OCI-LY7 (cell line): ENCODE data around the gene LIPE. TPM values are rescaled to one million over a fixed set of nuclear protein-coding genes. Genes with fewer than 3 reads are reported as not detected.

Source experiments
- BruUV-seq: library from RNA; stranded (reverse); fragments of 400-500 nt; replicated peaks from 2 replicates; lab custom pipeline; 2021; lab: Mats Ljungman, UMichigan
- CTCF ChIA-PET: fragments of 300-600 bp; sonication (Branson Sonifier 250); formaldehyde crosslinking; loops from one replicate; lab custom pipeline; 2022; ENCODE audit warnings: antibody characterized with exemption; ENCODE audit not compliant: unreplicated experiment; lab: Charles Lee
- POLR2A ChIA-PET: fragments of 300-600 bp; sonication (Branson Sonifier 250); formaldehyde crosslinking; loops from one replicate; lab custom pipeline; 2022; ENCODE audit warnings: antibody characterized with exemption; lab: Charles Lee
- DNase-seq: peaks from one replicate; pipeline ENCODE4 v3.0.0-alpha.2; 2015; ENCODE audit warnings: low spot score
- H2AFZ ChIP-seq: fragments of 200-600 bp; sonication (generic), shearing (Covaris generic); 2 replicates; pipeline ENCODE4 v1.6.1; 2014; ENCODE audit warnings: mild to moderate bottlenecking, antibody characterized with exemption, low read length, moderate library complexity
- H3K27ac ChIP-seq: fragments of 200-600 bp; sonication (generic); 2 replicates; pipeline ENCODE4 v1.5.1; 2014; ENCODE audit warnings: mixed run types, low read depth, mild to moderate bottlenecking, moderate library complexity, low read length, inconsistent platforms; ENCODE audit not compliant: poor library complexity, severe bottlenecking
- H3K36me3 ChIP-seq: fragments of 200-600 bp; sonication (generic); 2 replicates; pipeline ENCODE4 v1.6.1; 2014; ENCODE audit warnings: mild to moderate bottlenecking, antibody characterized with exemption, low read length, moderate library complexity, mixed read lengths; ENCODE audit not compliant: insufficient read depth
- H3K4me1 ChIP-seq: fragments of 200-600 bp; sonication (generic); 2 replicates; pipeline ENCODE4 v1.5.1; 2014; ENCODE audit warnings: mild to moderate bottlenecking, low read length; ENCODE audit not compliant: insufficient read depth, poor library complexity, severe bottlenecking
- H3K4me2 ChIP-seq: fragments of 200-600 bp; sonication (generic); 2 replicates; pipeline ENCODE4 v1.6.1; 2014; ENCODE audit warnings: mild to moderate bottlenecking, low read length
- H3K4me3 ChIP-seq: fragments of 200-600 bp; sonication (generic); 2 replicates; pipeline ENCODE4 v1.5.1; 2014; ENCODE audit warnings: mild to moderate bottlenecking, low read depth, low read length; ENCODE audit not compliant: poor library complexity, severe bottlenecking
- H3K79me2 ChIP-seq: fragments of 200-600 bp; sonication (generic); 2 replicates; pipeline ENCODE4 v1.6.1; 2016; ENCODE audit warnings: low read depth, mild to moderate bottlenecking, low read length, moderate library complexity, mixed read lengths; ENCODE audit not compliant: insufficient read depth
- H3K9me2 ChIP-seq: fragments of 200-600 bp; sonication (generic); 2 replicates; pipeline ENCODE4 v1.6.1; 2016; ENCODE audit warnings: mild to moderate bottlenecking, low read length, mixed read lengths; ENCODE audit not compliant: insufficient read depth
- H3K9me3 ChIP-seq: fragments of 200-600 bp; sonication (generic); 2 replicates; pipeline ENCODE4 v1.6.1; 2014; ENCODE audit warnings: mild to moderate bottlenecking, mixed run types, low read length, mixed read lengths
- H4K20me1 ChIP-seq: fragments of 200-600 bp; sonication (generic); 2 replicates; pipeline ENCODE4 v1.6.1; 2014; ENCODE audit warnings: mild to moderate bottlenecking, antibody characterized with exemption, low read length, moderate library complexity, mixed read lengths; ENCODE audit not compliant: insufficient read depth
- CTCF ChIP-seq: fragments of 200-600 bp; sonication (generic); conservative IDR thresholded peaks from 2 replicates; pipeline ENCODE4 v1.5.1; 2014; ENCODE audit warnings: mild to moderate bottlenecking, antibody characterized with exemption, low read length, moderate library complexity, mixed read lengths
- EZH2phosphoT487 ChIP-seq: fragments of 200-600 bp; sonication (generic); IDR thresholded peaks from 2 replicates; pipeline ENCODE4 v1.6.1; 2018; ENCODE audit warnings: low read depth, borderline replicate concordance, mild to moderate bottlenecking, mixed run types, antibody characterized with exemption, low read length, moderate library complexity, mixed read lengths
- intact Hi-C: fragments of 100-400 bp; cut with micrococcal nuclease; formaldehyde crosslinking; loops from one replicate; pipeline ENCODE4 v1.10.0; 2022; ENCODE audit not compliant: unreplicated experiment
- total RNA-seq, 2 experiments: library from RNA; depleted of rRNA in 1 of 2; stranded (reverse); fragments of >200 nt in 1 of 2; shearing (Covaris generic) in 1 of 2; gene quantifications; 2 replicates each; pipeline ENCODE4 v1.2.3, GENCODE V29; 2014 to 2022

Gene LIPE
- total RNA-seq, 2 experiments from 2014 or later: 21.2 to 35.6 TPM

GRCh38 chr19:42388851-42389489 is 38.2 kb downstream of the LIPE start:
- no peaks in the 10 kb centered on the region for H4K20me1 ChIP-seq
- BruUV-seq: no TSS peak
- no peak overlapping the region for H3K4me2 ChIP-seq
- H3K36me3 ChIP-seq: no peaks in the 10 kb centered on the region
- CTCF ChIA-PET: no interaction called here
- H3K4me1 ChIP-seq: peaks cover 9% of the 10 kb centered on the region
- TF ChIP-seq CTCF (no peak), EZH2phosphoT487 (no peak)
- no peak overlapping the region for H2AFZ ChIP-seq
- H3K4me3 ChIP-seq: no peak overlapping the region
- H3K79me2 ChIP-seq: no peaks in the 10 kb centered on the region
- no peak for DNase-seq
- POLR2A ChIA-PET: no interaction called here
- H3K27ac ChIP-seq: no peak overlapping the region
- H3K9me3 ChIP-seq: no peaks in the 10 kb centered on the region
- H3K9me2 ChIP-seq: no peaks in the 10 kb centered on the region
- intact Hi-C loops: no loop called here

GRCh38 chr19:42386974-42387707 is 40.0 kb downstream of the LIPE start:
- no peaks in the 10 kb centered on the region for H3K79me2 ChIP-seq
- POLR2A ChIA-PET: no interaction called here
- peaks cover 9% of the 10 kb centered on the region for H3K4me1 ChIP-seq
- TF ChIP-seq CTCF (peak; percentile 77), EZH2phosphoT487 (no peak)
- H3K27ac ChIP-seq: no peak overlapping the region
- no peaks in the 10 kb centered on the region for H4K20me1 ChIP-seq
- CTCF ChIA-PET: no interaction called here
- no TSS peak for BruUV-seq
- H2AFZ ChIP-seq: peak overlapping the region; percentile 78
- intact Hi-C loops: no loop called here
- no peaks in the 10 kb centered on the region for H3K9me2 ChIP-seq
- no peaks in the 10 kb centered on the region for H3K9me3 ChIP-seq
- H3K4me2 ChIP-seq: peak overlapping the region; percentile 78
- no peaks in the 10 kb centered on the region for H3K36me3 ChIP-seq
- DNase-seq: peak; percentile 77
- H3K4me3 ChIP-seq: peak overlapping the region; percentile 64

GRCh38 chr19:42380155-42380554 is 47.0 kb downstream of the LIPE start:
- no TSS peak for BruUV-seq
- ChIA-PET CTCF (no interaction called here), POLR2A (no interaction called here)
- intact Hi-C loops: no loop called here
- Histone ChIP-seq H3K9me3 (no peaks in the 10 kb centered on the region), H3K4me1 (no peaks in the 10 kb centered on the region), H3K36me3 (no peaks in the 10 kb centered on the region), H3K79me2 (no peaks in the 10 kb centered on the region), H4K20me1 (no peaks in the 10 kb centered on the region), H3K27ac (no peak overlapping the region), H3K4me2 (no peak overlapping the region), H3K4me3 (no peak overlapping the region), H2AFZ (no peak overlapping the region), H3K9me2 (no peaks in the 10 kb centered on the region)
- no peak for DNase-seq
- TF ChIP-seq EZH2phosphoT487: no peak
- TF ChIP-seq CTCF: no peak
